EH (cell line): Measurements from ENCODE around the gene NLRP6.
"Not testable (repeated sequence)": the region's sequence is repeated elsewhere in the genome, so short reads cannot be mapped to it uniquely, and the experiment has no call there.

Experiments
- DNase-seq: peaks from one replicate; pipeline ENCODE4 v3.0.0-alpha.2; 2015; ENCODE audit warnings: low read depth

NLRP6 gene

DNA sequence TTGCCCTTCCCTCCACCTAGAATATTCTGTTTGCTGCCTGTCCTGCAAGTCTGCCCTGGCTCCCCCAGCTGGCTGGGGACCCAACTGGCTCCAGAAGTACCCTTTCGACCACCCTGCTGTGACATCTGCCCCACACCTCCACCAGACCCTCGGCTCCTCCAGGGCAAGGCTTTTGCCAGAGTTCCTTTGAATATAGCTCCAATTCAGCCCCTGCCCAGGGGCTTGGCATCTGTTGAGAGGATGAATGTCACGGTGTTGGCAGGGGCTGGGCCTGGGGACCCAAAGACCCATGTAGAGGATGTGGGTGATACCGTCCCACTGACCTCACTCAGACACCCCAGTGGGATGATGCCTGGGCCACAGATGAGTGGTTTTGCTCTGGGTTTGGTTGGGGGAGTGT lies 4.0 kb downstream of the NLRP6 start:
- no peak for DNase-seq

DNA sequence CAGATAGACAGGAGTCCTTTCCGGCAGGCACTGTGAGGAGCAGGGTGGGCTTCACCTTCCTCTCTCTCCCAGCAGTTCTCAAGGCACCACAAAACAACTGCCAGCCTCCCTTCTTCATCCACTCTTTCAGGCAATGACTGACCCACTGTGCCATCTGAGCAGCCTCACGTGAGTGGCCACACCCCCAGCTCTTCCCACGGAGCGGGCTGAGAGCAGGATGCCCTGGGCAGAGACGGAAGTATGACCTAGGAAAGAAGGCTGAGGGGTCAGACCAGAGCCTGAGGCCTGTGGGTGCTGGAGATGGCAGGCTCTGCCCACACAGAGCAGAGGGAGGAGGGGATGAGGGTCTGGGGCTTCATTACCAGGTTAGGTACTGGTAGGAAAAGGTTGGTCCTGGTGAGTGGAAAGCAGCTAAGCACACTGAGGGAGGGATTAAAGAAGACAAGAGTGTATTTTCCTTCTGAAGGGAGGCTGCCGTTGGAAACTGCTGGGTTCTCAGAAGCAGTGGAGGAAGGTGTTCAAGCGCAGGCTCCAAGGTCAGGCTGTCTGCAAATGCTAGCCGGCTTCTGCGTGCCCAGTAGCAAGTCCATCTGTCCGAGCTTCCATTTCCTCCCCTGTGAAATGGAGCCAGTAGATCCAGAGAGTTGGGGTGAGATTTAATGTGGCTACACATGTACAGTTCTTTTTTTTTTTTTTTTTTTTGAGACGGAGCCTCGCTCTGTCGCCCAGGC lies 4.6 kb downstream of the NLRP6 start:
- DNase-seq = no peak

GRCh38 chr11:283405-284104 lies 5.3 kb downstream of the NLRP6 start:
- DNase-seq = no peak

GRCh38 chr11:284105-285020 lies 6.2 kb downstream of the NLRP6 start:
- no peak for DNase-seq

- no peak for DNase-seq
Observed at GRCh38 chr11:285021-285893, 7.0 kb downstream of the NLRP6 start.

- no peak for DNase-seq
Observed at GRCh38 chr11:285894-286220, 7.7 kb downstream of the NLRP6 start.

DNA sequence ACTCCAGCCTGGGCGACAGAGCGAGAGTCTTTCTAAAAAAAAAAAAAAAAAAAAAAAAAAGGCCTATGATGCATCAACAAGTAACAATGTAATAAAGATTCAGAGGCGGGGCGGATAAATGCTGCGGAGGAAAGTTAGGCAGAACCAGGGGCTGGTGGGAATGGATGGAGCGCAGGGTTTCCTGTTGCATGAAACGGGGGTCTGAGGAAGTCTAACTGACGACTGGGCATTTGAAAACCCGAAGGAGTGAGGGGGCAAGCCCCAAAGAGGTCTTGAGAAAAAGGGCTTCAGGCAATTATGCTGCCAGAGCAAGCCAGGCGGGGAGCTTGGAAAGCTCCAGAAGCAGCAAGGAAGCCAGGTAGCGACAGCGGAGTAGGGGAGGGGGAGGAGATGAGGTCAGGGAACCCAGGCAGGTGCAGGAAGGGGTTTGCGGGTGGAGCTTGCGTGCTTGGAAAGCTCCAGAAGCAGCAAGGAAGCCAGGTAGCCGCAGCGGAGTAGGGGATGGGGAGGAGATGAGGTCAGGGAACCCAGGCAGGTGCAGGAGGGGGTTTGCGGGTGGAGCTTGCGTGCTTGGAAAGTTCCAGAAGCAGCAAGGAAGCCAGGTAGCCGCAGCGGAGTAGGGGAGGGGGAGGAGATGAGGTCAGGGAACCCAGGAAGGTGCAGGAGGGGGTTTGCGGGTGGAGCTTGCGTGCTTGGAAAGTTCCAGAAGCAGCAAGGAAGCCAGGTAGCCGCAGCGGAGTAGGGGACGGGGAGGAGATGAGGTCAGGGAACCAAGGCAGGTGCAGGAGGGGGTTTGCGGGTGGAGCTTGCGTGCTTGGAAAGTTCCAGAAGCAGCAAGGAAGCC lies 9.0 kb downstream of the NLRP6 start:
- DNase-seq = not testable (repeated sequence)

DNA sequence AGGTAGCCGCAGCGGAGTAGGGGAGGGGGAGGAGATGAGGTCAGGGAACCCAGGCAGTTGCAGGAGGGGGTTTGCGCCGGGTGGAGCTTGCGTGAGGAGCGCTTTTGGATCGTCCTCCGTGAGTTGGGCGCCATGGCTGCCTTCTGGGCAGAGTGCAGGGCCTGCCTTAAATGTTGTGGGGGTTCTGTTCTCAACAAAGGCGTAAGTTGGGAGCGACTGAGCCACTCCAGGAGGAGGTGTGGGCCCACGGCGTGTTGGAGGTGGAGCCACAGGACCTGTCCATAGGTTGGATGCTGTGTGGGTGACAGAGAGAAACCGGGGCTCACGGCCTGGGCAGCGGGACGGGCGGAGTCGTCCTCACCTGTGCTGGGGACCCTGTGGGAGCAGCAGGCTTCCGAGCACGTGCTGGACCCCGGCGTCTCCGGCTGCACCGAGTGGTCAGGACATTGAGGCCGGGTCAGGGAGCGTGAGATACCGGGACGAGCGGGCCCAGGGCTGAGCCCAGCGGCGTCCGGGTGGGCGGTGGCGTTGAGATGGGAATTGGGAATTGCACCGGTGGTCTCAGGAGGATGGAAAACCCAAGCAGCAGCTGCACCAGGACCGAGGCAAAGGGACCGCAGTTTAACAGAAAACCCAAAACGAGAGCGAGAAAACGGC lies 9.7 kb downstream of the NLRP6 start:
- DNase-seq = no peak

DNA sequence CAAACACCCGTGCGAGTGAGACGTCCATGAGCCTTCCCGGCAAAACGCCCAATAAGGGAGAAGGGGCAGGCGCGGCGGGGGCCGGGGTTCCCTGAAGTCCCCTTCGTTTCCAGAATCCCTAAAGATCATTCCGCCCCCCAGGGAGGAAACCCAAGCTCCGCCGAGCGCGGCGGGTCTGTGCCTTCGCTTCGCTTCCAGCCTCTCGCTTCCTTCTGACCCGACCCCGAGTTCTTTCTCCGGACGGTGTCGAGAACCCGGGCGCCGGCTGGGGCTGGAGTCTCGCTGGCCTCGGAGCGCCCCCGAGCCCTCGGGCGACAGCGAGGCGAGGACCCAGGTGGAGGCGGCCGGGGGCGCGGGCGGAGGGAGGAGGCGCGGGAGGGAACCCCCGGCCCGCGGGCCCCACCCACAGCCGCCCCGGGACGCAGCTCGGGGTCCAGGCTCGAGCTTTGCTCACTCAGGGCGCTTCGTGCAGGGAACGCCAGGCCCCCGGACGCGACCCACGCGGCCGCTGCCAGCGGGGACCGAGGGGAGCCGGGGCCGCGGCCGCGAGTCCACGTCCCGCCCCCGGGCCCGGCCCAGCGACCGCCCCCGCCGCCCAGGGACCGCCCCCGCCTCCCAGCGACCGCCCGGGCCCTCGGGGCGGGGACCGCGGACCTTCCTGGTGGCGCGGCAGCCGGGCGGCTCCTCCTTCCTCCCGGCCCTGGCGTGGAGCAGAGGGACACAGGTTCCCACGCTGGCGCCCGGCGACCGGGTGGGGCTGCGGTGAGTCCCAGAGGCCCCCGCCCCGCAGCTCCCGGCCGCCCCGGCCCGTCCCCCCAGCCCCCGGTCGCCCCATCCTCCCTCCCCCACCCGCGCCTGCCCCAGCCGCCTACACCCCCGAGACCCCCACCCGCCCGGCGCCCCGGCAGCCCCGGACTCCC lies 10.5 kb downstream of the NLRP6 start, which contains the start of gene PGGHG:
Gene PGGHG, plus strand, starts transcription at position 649 of the 920 bp plus-strand sequence. CDS start 691 bp downstream, outside the sequence.
- peak; percentile 76 for DNase-seq

- DNase-seq = no peak
Observed at GRCh38 chr11:289398-289711, 11.1 kb downstream of the NLRP6 start.

GRCh38 chr11:289712-290620 lies 11.8 kb downstream of the NLRP6 start:
- no peak for DNase-seq

GRCh38 chr11:290621-291231 lies 12.5 kb downstream of the NLRP6 start:
- DNase-seq = no peak

DNA sequence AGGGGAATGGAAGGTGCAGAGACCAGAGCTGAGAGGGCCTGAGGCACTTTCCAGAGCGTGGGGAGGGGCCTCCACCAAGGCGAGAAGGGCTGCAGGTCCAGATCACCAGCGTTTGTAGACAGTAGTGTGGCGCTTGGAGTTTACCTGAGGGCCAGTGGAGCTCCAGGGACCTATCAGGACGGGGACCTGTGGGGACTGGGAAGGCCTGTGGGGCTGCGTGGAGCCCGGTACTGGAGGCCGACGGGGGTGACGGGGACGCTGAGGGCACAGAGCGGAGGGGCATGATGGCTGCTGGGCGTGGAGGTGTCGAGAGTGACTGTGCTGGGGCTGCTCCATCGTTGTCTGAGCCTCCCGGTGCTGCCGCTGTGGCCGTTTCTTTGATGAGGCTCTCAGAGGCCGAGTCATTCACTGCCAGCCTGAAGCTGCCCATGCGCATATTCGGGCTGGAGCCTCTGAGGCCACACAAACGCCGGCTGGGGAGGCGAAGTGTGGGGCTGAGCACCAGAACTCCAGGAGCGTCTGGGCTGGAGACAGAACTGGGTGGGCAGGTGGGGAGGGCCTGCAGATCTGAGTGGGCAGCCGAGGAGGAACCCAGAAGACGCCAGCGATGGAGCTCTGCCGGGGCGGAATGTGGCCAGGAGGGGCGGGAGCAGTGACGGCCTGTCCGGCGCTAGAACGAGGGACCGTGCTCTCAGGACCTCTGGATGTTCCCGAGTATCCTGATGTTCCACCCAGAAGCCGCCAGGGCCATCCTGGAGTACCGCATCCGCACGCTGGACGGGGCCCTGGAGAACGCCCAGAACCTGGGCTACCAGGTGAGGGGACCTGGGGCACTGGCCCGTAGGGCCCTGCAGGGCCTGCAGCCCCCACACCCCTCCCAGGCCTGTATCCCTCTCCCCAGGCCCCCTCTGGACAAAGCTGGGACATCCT lies 13.3 kb downstream of the NLRP6 start:
- DNase-seq = no peak

GRCh38 chr11:292211-293121 lies 14.3 kb downstream of the NLRP6 start:
- no peak for DNase-seq

DNA sequence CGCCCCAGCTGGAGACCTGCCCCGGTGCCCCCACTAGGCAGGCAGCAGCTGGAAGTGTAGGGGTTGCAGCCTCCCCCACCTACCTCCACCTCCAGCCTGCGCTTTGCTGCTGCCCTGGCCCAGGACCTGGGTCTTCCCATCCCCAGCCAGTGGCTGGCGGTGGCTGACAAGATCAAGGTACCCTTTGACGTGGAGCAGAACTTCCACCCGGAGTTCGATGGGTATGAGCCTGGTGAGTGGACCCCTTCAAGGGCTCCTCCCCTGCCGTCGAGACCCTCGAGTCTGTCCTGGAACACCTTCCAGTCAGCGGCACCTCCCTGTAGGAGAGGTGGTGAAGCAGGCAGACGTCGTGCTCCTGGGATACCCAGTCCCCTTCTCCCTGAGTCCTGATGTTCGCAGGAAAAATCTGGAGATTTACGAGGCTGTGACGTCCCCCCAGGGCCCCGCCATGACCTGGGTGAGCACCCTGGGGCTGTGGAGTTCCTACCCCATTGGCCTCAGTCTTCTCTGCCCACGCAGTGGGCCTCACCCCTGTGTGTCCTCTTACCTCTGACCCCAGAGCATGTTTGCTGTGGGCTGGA lies 15.2 kb downstream of the NLRP6 start:
- no peak for DNase-seq
